Measurements from ENCODE around the gene FXR1.
"Not testable (repeated sequence)": the region's sequence is repeated elsewhere in the genome, so short reads cannot be mapped to it uniquely, and the experiment has no call there.

DNA sequence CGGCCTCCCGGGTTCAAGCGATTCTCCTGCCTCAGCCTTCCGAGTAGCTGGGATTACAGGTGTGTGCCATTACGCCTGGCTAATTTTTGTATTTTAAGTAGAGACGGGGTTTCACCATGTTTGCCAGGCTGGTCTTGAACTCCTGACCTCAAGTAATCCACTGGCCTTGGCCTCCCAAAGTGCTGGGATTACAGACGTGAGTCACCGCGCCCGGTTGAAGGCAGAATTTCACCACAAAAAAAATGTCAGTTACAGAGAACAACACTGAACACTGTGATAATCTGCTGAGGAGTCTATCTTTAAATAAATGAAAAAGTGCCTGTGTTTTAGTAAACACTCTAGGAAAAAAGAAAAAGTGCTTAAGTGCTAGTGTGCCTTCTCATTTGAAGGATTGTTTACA, 73.9 kb downstream of the FXR1 start:
- TF ChIP-seq, protein P1, sequence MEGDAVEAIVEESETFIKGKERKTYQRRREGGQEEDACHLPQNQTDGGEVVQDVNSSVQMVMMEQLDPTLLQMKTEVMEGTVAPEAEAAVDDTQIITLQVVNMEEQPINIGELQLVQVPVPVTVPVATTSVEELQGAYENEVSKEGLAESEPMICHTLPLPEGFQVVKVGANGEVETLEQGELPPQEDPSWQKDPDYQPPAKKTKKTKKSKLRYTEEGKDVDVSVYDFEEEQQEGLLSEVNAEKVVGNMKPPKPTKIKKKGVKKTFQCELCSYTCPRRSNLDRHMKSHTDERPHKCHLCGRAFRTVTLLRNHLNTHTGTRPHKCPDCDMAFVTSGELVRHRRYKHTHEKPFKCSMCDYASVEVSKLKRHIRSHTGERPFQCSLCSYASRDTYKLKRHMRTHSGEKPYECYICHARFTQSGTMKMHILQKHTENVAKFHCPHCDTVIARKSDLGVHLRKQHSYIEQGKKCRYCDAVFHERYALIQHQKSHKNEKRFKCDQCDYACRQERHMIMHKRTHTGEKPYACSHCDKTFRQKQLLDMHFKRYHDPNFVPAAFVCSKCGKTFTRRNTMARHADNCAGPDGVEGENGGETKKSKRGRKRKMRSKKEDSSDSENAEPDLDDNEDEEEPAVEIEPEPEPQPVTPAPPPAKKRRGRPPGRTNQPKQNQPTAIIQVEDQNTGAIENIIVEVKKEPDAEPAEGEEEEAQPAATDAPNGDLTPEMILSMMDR (IDR thresholded peaks at IDR 0.05) = not testable (repeated sequence)
- not testable (repeated sequence) for TF ChIP-seq ZFX (IDR thresholded peaks at IDR 0.05; ENCODE audit: borderline replicate concordance)
